ENCODE data around the gene WNT5B.

DNA sequence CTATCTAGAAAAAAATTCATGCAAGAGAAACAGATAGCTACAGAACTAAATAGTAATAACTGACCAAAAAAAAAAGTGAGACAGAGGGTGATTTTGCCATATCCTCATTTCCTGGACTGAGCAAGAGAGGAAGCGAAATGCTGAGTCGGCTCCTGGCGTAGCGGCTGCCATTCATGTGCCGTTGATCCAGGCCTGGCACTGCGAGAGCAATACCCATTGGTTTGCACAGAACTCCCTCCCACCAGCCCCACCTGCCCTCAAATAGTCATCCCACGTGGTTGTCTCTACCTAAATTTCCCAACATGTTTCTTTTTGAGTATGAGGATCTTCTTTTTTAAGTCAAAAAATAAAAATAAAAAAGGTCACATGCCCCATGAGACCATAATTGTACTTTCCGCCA, 9.4 kb upstream of the WNT5B start:
- TF ChIP-seq, protein P1, sequence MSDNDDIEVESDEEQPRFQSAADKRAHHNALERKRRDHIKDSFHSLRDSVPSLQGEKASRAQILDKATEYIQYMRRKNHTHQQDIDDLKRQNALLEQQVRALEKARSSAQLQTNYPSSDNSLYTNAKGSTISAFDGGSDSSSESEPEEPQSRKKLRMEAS (IDR thresholded peaks at IDR 0.05): no peak
- TF ChIP-seq, protein P2, sequence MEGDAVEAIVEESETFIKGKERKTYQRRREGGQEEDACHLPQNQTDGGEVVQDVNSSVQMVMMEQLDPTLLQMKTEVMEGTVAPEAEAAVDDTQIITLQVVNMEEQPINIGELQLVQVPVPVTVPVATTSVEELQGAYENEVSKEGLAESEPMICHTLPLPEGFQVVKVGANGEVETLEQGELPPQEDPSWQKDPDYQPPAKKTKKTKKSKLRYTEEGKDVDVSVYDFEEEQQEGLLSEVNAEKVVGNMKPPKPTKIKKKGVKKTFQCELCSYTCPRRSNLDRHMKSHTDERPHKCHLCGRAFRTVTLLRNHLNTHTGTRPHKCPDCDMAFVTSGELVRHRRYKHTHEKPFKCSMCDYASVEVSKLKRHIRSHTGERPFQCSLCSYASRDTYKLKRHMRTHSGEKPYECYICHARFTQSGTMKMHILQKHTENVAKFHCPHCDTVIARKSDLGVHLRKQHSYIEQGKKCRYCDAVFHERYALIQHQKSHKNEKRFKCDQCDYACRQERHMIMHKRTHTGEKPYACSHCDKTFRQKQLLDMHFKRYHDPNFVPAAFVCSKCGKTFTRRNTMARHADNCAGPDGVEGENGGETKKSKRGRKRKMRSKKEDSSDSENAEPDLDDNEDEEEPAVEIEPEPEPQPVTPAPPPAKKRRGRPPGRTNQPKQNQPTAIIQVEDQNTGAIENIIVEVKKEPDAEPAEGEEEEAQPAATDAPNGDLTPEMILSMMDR (IDR thresholded peaks at IDR 0.05; ENCODE audit: low read depth, low read length, missing input control): no peak
- TF ChIP-seq YY1 (IDR thresholded peaks at IDR 0.05): no peak
